Sciatic nerve (tissue), 2 donors: ENCODE data around the gene DDX3X. TPM values are rescaled to one million over a fixed set of nuclear protein-coding genes. Genes with fewer than 3 reads are reported as not detected.
"Not testable (repeated sequence)": the region's sequence is repeated elsewhere in the genome, so short reads cannot be mapped to it uniquely, and the experiment has no call there.

Experiments used
- ATAC-seq: fragments of 200-7000 bp; cut with Tn5 transposase; one replicate; pipeline ENCODE4 v1.9.1; 2020; ENCODE audit warnings: mild to moderate bottlenecking, moderate library complexity
- DNase-seq: peaks from one replicate; pipeline ENCODE4 v3.0.0-alpha.2; 2020; ENCODE audit warnings: low spot score
- intact Hi-C: fragments of 100-400 bp; cut with DNase I; formaldehyde crosslinking; loops from one replicate; pipeline ENCODE4 v1.14.2; 2022
- total RNA-seq: library from RNA; stranded (reverse); fragmentation: NEBNext Ultra II Directional; extraction: Animal tissue kit (Norgen Biotek cat#: 25700); gene quantifications from one replicate; pipeline ENCODE4 v1.2.1, GENCODE V29; 2021
- donor health status: DM: no; HTN: no; CAD: no.
- donor health status: DM: no; HTN: no; CAD: no.

The DDX3X gene
- total RNA-seq, 1 donor from 2014 or later: 334 TPM

- no peak for DNase-seq
- ATAC-seq: no peak
- intact Hi-C loops: no loop called here
These were observed 63.8 kb downstream of the DDX3X start for GRCh38 chrX:41397768-41398167.

DNA sequence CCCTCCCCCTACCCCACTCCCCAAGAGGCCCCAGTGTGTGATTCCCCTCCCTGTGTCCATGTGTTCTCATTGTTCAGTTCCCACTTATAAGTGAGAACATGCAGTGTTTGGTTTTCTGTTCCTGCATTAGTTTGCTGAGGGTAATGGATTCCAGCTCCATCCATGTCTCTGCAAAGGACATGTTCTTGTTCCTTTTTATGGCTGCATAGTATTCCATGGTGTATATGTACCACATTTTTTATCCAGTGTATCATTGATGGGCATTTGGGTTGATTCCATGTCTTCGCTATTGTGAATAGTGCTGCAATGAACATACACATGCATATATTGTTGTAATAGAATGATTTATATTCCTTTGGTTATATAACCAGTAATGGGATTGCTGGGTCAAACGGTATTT, 68.6 kb downstream of the DDX3X start:
- DNase-seq, ATAC-seq, intact Hi-C loops: not testable (repeated sequence)

GRCh38 chrX:41405551-41405950, 71.6 kb downstream of the DDX3X start:
- DNase-seq (no peak), ATAC-seq (no peak)
- intact Hi-C loops: no loop called here

DNA sequence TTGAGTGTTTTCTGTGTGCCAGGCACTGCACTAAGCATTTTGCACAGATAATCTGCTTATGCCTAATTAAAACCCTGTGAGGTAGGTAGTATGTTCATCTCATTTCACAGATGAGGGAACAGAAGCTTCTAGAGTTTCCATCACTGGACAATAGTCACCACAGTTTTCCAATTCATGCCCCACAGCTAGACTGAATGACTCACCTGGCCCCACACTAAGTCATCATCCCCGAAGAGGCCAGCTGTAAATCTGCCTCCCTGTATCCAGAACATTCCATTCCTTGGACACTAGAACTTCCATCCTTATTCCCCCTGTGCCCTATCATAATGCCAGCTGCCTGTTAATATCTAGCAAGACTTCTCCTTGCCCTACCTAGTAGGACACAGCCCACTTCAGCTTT, 72.2 kb downstream of the DDX3X start:
- intact Hi-C loops: no loop called here
- no peak for DNase-seq
- ATAC-seq: no peak

DNA sequence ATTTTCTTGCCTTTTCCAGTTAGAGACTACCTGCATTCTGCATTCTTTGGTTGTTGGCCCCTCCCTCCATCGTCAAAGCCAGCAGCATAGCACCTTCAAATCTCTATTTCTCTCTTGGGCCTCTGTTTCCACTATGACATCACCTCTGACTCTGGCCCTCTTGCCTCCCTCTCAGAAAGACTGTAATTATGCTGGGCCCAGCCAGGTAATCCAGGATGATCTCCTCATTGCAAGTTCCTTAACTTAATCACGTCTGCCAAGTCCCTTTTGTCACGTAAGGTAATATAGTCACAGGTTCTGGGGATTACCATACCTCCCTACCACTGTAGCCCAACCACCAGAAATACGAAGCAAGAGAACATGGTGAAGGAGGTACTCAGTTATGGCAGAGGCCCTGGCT, 73.9 kb downstream of the DDX3X start:
- DNase-seq: peak; percentile 25
- no peak for ATAC-seq
- intact Hi-C loops: no loop called here

GRCh38 chrX:41408576-41408975, 74.6 kb downstream of the DDX3X start:
- intact Hi-C loops: no loop called here

GRCh38 chrX:41409006-41409405, 75.0 kb downstream of the DDX3X start:
- ATAC-seq (no peak), DNase-seq (no peak)
- intact Hi-C loops: no loop called here

More at GRCh38 chrX:41408576-41408975, 74.6 kb downstream of the DDX3X start:
- DNase-seq: peak; percentile 41
- no peak for ATAC-seq

DNA sequence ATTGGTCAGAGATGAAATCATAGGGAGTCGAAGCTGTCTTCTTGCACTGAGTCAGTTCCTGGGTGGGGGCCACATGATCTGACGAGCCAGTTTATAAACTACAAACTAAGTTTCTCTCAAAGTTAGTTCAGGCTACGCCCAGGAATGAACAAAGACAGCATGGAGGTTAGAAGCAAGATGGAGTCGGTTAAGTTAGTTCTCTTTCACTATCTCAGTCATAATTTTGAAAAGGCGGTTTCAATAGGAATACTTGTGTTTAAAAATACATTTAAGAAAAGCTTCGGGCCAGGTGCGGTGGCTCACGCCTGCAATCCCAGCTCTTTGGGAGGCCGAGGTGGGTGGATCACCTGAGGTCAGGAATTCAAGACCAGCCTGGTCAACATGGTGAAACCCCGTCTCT, 77.3 kb downstream of the DDX3X start:
- DNase-seq: peak; percentile 47
- intact Hi-C loops, ATAC-seq: not testable (repeated sequence)

DNA sequence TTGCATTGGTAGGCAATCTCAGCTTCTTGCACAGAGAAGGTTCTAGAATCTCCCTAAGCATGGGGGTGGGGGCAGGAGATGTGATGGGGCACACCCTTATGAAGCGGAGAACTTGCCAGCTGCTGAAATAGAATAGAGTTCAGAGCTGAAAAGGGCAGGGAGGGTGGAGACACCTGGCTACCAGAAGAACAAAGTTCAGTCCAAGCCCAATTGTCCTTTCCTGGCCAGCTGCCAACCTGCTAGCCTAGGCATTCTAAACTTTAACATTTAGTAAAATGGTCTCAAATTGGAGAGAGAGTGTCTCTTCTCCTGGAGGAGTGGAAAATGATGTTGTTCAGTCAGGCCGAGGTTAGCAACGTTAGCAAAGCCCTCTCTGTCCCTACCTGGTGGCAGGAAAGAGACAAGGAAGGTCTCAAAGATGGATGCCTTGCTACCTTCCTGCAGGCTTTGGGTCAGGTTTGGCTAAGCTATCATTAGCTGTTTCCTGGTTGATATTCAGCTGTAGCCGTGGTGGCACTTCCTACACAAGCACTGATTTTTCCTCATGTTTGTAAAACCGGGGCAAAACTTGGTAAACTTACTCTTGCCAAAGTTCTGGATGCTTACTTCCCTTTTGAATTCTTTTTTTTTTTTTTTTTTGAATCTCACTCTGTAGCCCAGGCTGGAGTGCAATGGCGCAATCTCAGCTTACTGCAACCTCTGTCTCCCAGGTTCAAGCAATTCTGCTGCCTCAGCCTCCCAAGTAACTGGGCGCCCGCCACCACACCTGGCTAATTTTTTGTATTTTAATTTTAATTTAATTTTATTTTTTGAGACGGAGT, 78.5 kb downstream of the DDX3X start:
- intact Hi-C loops: no loop called here
- peak; percentile 62 for DNase-seq
- no peak for ATAC-seq

Other genes starting within 250 kb of the DDX3X start
- 97.2 TPM for gene USP9X, start 248.7 kb upstream of the DDX3X start, total RNA-seq
- gene NYX, start 113.2 kb downstream of the DDX3X start, total RNA-seq: not detected